GM23338 (cell line): ENCODE data around the gene EID1.

Experiments used
- EZH2phosphoT487 ChIP-seq: fragments of 200-600 bp; sonication (generic); IDR thresholded peaks from one replicate; pipeline ENCODE4 v1.8.1; 2018; ENCODE audit warnings: antibody characterized with exemption; ENCODE audit not compliant: unreplicated experiment
- POLR2AphosphoS5 ChIP-seq: IDR thresholded peaks from 2 replicates; pipeline ENCODE4 v1.6.1; 2016; ENCODE audit warnings: antibody characterized with exemption, low read depth
- TF ChIP-seq, protein P1 (sequence below), 2 experiments: fragments of 200-600 bp in 1 of 2; sonication (generic) in 1 of 2; conservative IDR thresholded peaks; 2 replicates each; pipeline versions ENCODE4 v1.5.1 to v1.6.1; 2016 to 2017; ENCODE audit warnings: antibody characterized with exemption in 2 of 2, low read depth in 2 of 2, mild to moderate bottlenecking in 2 of 2, moderate library complexity in 1 of 2

DNA sequence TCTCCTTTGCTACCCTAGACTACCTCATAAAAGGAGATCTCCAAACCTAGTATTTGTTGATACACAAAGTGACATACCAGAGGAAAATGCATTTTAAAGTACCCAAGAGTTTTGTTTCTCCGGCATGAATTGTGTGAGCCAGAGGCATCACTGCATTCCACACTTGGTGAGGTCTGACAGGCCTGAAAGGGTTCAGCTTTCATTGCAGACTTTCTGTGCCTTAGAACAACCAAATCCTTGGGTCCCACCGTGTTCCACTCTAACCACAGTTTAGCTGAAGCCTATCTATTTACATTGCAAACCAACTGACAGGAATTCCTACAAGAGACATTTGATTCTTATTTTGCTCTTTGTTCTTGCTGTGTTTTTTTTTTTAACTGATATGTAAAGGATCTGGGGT is 21.0 kb upstream of the EID1 start:
- no peak for TF ChIP-seq POLR2AphosphoS5
- TF ChIP-seq, protein P1, sequence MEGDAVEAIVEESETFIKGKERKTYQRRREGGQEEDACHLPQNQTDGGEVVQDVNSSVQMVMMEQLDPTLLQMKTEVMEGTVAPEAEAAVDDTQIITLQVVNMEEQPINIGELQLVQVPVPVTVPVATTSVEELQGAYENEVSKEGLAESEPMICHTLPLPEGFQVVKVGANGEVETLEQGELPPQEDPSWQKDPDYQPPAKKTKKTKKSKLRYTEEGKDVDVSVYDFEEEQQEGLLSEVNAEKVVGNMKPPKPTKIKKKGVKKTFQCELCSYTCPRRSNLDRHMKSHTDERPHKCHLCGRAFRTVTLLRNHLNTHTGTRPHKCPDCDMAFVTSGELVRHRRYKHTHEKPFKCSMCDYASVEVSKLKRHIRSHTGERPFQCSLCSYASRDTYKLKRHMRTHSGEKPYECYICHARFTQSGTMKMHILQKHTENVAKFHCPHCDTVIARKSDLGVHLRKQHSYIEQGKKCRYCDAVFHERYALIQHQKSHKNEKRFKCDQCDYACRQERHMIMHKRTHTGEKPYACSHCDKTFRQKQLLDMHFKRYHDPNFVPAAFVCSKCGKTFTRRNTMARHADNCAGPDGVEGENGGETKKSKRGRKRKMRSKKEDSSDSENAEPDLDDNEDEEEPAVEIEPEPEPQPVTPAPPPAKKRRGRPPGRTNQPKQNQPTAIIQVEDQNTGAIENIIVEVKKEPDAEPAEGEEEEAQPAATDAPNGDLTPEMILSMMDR (conservative IDR thresholded peaks at IDR 0.05; ENCODE audit: low read depth in 2 of 2): no peak
- no peak for TF ChIP-seq EZH2phosphoT487
